Sigmoid colon (tissue), 4 donors: ENCODE results near the gene CARS1.

Experiments used
- CTCF ChIP-seq, 4 experiments: fragments of 450-650 bp in 3 of 4; fragments of 200-600 bp in 1 of 4; IDR thresholded peaks; one replicate each; pipeline ENCODE4 v1.5.1; 2016 to 2019; ENCODE audit warnings: antibody characterized with exemption in 4 of 4, mild to moderate bottlenecking in 3 of 4, moderate library complexity in 2 of 4
- EP300 ChIP-seq, 4 donors: sonication (generic); formaldehyde crosslinking; IDR thresholded peaks; one replicate each; pipeline ENCODE4 v1.6.1; 2017; ENCODE audit warnings: antibody characterized with exemption in 4 of 4
- POLR2A ChIP-seq, 2 donors: fragments of 450-650 bp; IDR thresholded peaks; one replicate each; pipeline ENCODE4 v1.6.1; 2016; ENCODE audit warnings: antibody characterized with exemption in 2 of 2, mild to moderate bottlenecking in 2 of 2, moderate library complexity in 2 of 2
- POLR2AphosphoS5 ChIP-seq, 4 donors: sonication (generic); formaldehyde crosslinking; IDR thresholded peaks; one replicate each; pipeline ENCODE4 v1.6.1; 2017; ENCODE audit warnings: antibody characterized with exemption in 4 of 4

DNA sequence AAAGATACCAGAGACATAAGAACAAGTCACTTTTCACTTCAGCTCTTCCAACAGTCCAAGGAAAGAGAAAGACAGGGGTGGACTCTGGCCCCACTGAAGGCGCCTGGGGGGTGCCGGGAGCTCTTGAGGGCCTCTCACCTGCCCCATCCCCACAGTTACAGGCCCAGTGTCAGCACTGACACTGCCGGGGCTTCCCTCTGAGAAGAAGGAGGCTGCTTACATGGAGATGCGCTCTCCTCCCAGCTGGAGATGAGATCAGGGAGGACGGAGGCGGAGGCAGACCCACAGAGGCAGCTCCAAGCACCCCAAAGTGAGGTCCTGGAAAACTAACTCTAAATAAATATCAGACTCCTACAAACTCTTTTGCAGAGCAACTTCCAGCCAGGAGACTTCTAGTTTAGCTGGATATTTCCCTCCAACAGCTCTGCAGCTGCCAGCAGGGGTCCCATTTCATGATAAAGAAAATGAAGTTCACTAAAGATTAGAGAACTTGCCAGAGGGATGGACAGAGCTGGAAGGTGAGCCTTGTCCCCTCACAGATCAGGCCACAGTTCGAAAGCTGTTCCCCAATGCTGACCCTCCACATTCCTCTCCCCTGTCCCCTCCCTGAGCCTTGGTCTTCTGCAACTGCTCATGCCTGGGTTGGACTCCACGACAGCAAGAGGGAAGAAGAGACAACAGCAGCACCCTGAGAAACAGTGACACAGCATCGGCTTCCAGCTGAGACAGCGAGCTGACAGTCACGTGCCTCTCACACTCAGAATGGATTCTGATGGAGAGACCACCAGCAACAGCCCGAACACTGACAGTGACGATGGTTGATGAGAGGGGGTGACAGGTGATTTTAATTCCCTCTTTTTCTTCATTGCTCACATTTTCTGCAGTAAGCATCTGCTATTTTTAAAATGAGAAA, 5.8 kb downstream of the CARS1 start:
- TF ChIP-seq CTCF (IDR thresholded peaks at IDR 0.05) (no peak), POLR2AphosphoS5 (IDR thresholded peaks at IDR 0.05) (no peak), EP300 (IDR thresholded peaks at IDR 0.05) (no peak), POLR2A (IDR thresholded peaks at IDR 0.05) (no peak)
